Coronary artery (tissue), 2 donors: ENCODE results near the gene LINGO3.

Source experiments
- DNase-seq: peaks from one replicate; pipeline ENCODE4 v3.0.0-alpha.2; 2017; ENCODE audit warnings: low spot score
- H3K27ac ChIP-seq, 2 donors: fragments of 200-600 bp; sonication (generic); one replicate each; pipeline ENCODE4 v1.5.1; 2016 to 2019
- H3K4me3 ChIP-seq: fragments of 200-600 bp; sonication (generic); 2 replicates; pipeline ENCODE4 v1.5.1; 2016; ENCODE audit warnings: mild to moderate bottlenecking, moderate library complexity
- CTCF ChIP-seq: fragments of 200-600 bp; sonication (generic); IDR thresholded peaks from one replicate; pipeline ENCODE4 v1.5.1; 2019; ENCODE audit warnings: antibody characterized with exemption

Gene LINGO3

DNA sequence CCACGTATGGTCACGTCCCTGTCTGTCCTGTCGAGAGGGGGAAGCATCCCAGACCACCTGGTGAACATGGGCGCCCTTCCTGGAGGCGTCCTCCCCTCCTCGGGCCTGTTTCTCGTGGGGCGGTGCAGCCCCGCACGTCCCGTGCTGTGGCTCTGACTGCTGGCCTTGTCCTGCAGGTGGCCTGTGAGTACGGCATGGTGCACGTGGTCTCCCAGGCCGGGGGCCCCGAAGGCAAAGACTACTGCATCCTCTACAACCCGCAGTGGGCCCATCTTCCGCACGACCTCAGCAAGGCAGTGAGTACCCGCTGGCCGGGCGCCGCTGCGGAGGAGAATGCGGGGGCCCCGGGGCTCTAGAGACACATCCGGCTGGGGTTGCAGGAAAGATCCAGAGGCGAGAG lies 26.5 kb upstream of the LINGO3 start:
- TF ChIP-seq CTCF: no peak
- Histone ChIP-seq H3K27ac (no peak overlapping the region), H3K4me3 (no peak overlapping the region)
- DNase-seq: no peak

- no peak for TF ChIP-seq CTCF
- no peak for DNase-seq
- H3K4me3 ChIP-seq: no peak overlapping the region
- H3K27ac ChIP-seq: no peak overlapping the region
Observed at GRCh38 chr19:2333807-2334211, 25.9 kb upstream of the LINGO3 start.

- DNase-seq: no peak
- TF ChIP-seq CTCF: no peak
- Histone ChIP-seq H3K27ac (no peak overlapping the region), H3K4me3 (no peak overlapping the region)
Observed at GRCh38 chr19:2333027-2333806, 25.3 kb upstream of the LINGO3 start.

DNA sequence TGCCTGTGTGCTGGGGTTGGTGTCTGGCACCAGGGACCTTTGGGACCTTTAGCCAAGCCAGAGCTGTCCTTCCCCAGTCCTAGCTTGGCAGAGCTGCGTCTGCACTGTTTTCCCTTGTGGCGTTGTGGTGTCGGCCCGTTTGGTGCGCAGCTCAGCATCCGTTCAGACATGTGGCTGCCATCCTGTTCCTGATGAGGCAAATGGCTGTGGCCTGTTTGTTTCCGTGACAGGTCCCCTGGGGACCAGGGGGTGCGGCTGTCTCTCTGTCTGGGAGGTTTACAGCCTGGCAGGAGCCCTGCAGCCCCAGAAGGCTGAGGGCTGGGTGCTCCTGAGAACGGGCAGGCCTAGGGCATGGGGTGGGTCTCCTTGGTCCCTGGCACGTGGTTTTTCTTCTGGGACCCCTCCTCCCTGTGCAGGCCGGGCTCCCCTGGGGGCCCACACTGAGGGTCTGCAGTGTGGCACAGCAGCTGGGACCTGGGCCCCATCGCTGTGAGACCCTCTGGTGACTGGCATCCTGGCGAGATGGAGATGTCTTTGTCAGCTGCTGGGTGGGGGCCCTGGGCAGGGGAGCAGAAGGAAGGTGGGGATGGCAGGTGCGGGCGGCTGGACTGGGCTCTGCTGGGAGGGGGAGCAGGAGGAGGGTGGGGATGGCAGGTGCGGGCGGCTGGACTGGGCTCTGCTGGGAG lies 24.5 kb upstream of the LINGO3 start:
- no peak for DNase-seq
- Histone ChIP-seq H3K27ac (no peak overlapping the region), H3K4me3 (no peak overlapping the region)
- TF ChIP-seq CTCF: no peak

DNA sequence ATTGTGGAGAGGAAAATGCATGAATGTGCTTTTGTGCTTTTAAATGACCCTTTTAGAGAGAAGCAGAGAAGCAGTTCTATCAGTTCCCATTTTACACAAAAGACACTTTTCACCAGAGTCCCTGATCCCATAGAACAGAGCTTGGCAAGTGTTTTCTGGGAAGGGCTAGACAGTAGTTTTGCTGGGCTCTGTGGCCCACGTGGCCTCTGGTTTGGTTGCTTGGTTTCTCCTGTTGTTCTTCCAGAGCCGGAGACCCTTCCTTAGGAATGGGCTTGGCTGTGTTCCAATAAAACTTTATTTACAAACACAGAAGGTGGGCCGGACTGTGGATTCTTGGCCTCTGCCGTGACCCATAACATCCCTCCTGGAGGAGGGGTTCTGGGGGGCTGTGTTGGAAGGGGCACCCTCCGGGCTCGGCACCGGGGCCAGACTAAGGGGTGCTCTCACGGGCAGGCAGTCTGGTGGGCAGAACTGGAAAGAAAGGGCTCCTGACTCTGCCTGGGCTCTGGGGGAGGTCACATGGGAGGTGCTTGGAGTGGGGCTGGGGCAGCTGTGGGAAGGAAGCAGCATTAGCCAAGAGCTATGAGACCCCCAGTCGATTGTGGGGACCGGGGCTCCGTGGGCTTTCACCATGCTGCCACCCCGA lies 23.8 kb upstream of the LINGO3 start:
- H3K4me3 ChIP-seq: no peak overlapping the region
- no peak for DNase-seq
- H3K27ac ChIP-seq: no peak overlapping the region
- no peak for TF ChIP-seq CTCF

DNA sequence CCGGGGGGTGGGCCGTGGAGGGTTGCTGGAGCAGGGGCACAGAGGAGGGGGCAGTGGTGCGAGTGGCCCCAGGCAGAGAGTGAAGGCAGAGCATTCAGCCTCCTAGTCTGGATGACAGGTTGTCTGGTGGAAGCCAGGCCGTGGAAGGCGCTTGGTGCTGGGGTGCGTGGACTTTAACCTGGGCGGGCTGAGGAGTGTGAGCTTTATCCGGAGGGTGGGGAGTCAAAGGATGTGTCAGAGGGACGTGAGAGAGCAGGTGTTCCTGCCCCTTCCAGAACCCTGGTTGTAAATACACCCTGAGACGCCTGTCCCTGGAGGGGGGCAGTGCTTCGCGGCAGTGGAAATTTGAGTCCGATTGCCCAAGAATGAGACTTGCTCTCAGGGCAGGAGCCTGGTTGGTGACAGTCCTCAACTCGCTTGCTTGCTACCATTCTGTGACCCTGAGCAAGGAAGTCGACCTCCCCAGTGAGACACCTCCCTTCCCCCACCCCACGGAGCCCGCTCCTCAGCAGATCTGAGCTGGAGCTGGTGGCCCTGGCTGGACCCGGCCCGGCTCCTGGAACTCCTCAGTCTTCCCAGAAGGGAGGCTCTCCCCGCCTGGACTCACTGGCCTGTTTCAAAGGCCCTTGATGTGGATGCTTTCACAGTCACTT lies 22.8 kb upstream of the LINGO3 start:
- no peak for DNase-seq
- TF ChIP-seq CTCF: no peak
- no peak overlapping the region for H3K4me3 ChIP-seq

More for the DNA sequence above, 22.8 kb upstream of the LINGO3 start:
- no peak overlapping the region for H3K27ac ChIP-seq
